Tongue (tissue), 2 donors: ENCODE data around the gene DIP2C. TPM values are rescaled to one million over a fixed set of nuclear protein-coding genes. Genes with fewer than 3 reads are reported as not detected.

ENCODE experiments used
- small RNA-seq: library from RNA; depleted of rRNA; stranded (forward); fragments of <200 nt; gene quantifications from one replicate; pipeline ENCODE3, GENCODE V24; 2014; ENCODE audit warnings: low replicate concordance
- total RNA-seq: library from RNA; depleted of rRNA; stranded (reverse); fragments of >200 nt; gene quantifications from one replicate; pipeline ENCODE4 v1.2.3, GENCODE V29; 2014

DIP2C gene
- total RNA-seq, 1 donor from 2014 or later = 39.0 TPM

Small RNAs within 50 kb of the gene (small RNA-seq; reads per million reads assigned to genes)
- gene MIR5699 (1.2 reads per million, percentile 86 among the genes with 10 or more reads in this experiment), gene RN7SL754P (not detected), gene RNA5SP298 (0.31 reads per million, percentile 53 among the genes with 10 or more reads in this experiment)

Other genes with a start within 250 kb of the DIP2C start
- gene LARP4B, start 242.0 kb upstream of the DIP2C start, total RNA-seq = 59.0 TPM